Heart left ventricle (tissue), 16 donors: Measurements from ENCODE around the gene CCM2. TPM values are rescaled to one million over a fixed set of nuclear protein-coding genes. Genes with fewer than 3 reads are reported as not detected.
A peak's percentile ranks its signal among the peaks of the same experiment; 100 is the strongest.

Experiments
- ATAC-seq, 4 donors: fragments of 200-7000 bp; cut with Tn5 transposase; one replicate each; pipeline ENCODE4 v1.9.1; 2020 to 2022; ENCODE audit warnings: moderate library complexity in 4 of 4, mild to moderate bottlenecking in 3 of 4, moderate number of reproducible peaks in 1 of 4
- DNase-seq, 5 donors: peaks; one replicate each; pipeline ENCODE4 v3.0.0-alpha.2; 2020
- H3K27ac ChIP-seq, 12 donors: fragments of 200-600 bp; sonication (generic) in 4 of 12; one replicate each; pipeline versions ENCODE4 v1.5.0 to v1.8.0; 2016 to 2022; ENCODE audit warnings: mild to moderate bottlenecking in 2 of 12
- H3K27me3 ChIP-seq, 9 donors: fragments of 200-600 bp; sonication (generic) in 2 of 9; one replicate each; pipeline versions ENCODE4 v1.5.1 to v1.8.0; 2016 to 2022; ENCODE audit warnings: mild to moderate bottlenecking in 3 of 9
- H3K36me3 ChIP-seq, 9 donors: fragments of 200-600 bp; sonication (generic) in 2 of 9; one replicate each; pipeline versions ENCODE4 v1.5.0 to v1.8.0; 2018 to 2022; ENCODE audit warnings: mild to moderate bottlenecking in 2 of 9
- H3K4me1 ChIP-seq, 12 donors: fragments of 200-600 bp; sonication (generic) in 4 of 12; one replicate each; pipeline versions ENCODE4 v1.5.0 to v1.8.0; 2016 to 2022; ENCODE audit warnings: mild to moderate bottlenecking in 3 of 12
- H3K4me3 ChIP-seq, 12 donors: fragments of 200-600 bp; sonication (generic) in 4 of 12; one replicate each; pipeline versions ENCODE4 v1.5.0 to v1.8.0; 2017 to 2022; ENCODE audit warnings: mild to moderate bottlenecking in 9 of 12, moderate library complexity in 4 of 12
- H3K9me3 ChIP-seq, 12 donors: fragments of 200-600 bp; sonication (generic) in 4 of 12; one replicate each; pipeline versions ENCODE4 v1.5.0 to v1.8.0; 2016 to 2022; ENCODE audit warnings: mild to moderate bottlenecking in 1 of 12
- CTCF ChIP-seq, 12 donors: fragments of 200-600 bp; sonication (generic) in 4 of 12; IDR thresholded peaks; one replicate each; pipeline versions ENCODE4 v1.5.0 to v1.8.0; 2018 to 2022; ENCODE audit warnings: antibody characterized with exemption in 12 of 12, mild to moderate bottlenecking in 5 of 12
- POLR2A ChIP-seq, 2 donors: fragments of 450-650 bp; IDR thresholded peaks; one replicate each; pipeline ENCODE4 v1.6.1; 2017; ENCODE audit warnings: antibody characterized with exemption in 2 of 2, mild to moderate bottlenecking in 2 of 2, moderate library complexity in 2 of 2
- WGBS, 4 donors: extraction: QIAGEN DNeasy Blood & Tissue Kit in 2 of 4; methylation state at CpG; one replicate each; pipeline versions ENCODE4 v1.1.5 to v1.1.7; 2013 to 2018; 5-methylcytosine and 5-hydroxymethylcytosine counted together
- intact Hi-C, 10 donors: fragments of 100-400 bp; cut with DNase I; formaldehyde crosslinking; loops; one replicate each; pipeline versions ENCODE4 v1.11.1 to v1.14.2; 2022
- polyA plus RNA-seq, 2 donors: library from polyadenylated mRNA; stranded (reverse); fragments of 200-250 nt; gene quantifications; one replicate each; pipeline ENCODE4 v1.2.3, GENCODE V29; 2013
- total RNA-seq, 9 donors: library from RNA; depleted of rRNA in 2 of 9; stranded (reverse); fragments of >200 nt in 2 of 9; fragmentation: NEBNext Ultra II Directional in 3 of 9; extraction: Animal tissue kit (Norgen Biotek cat#: 25700) in 3 of 9; gene quantifications; one replicate each; pipeline versions ENCODE4 v1.1.0 to v1.2.4, GENCODE V29; 2016 to 2023
- donor health status: ischemic (EF 13 %, LVEDD 7.1; RV severe dilation, severe dysfunction).
- donor health status: healthy with polysubstance abuse.
- donor health status: DM: no; HTN: yes; CAD: no.
- donor health status: DM: no; HTN: no; CAD: no.
- donor health status: ischemic (EF 25% LVEDD 6.9; RV normal size, moderate dysfunction).
- donor health status: ischemic (EF 25% LVEDD 5.7; RV mildly dilated, moderate dysfunction).
- donor health status: healthy.
- donor health status: DM: yes; HTN: yes; CAD: no.
- donor health status: ischemic (EF 35%, LVEDD 5.7; RV mildly dilated, moderate dysfunction).
- donor health status: nonischemic (EF 11% LVEDD 7.7; RV severe dilation, severe dysfunction).
- donor health status: DM: yes; HTN: yes; CAD: no.
- donor health status: PGD.
- donor health status: ischemic (EF 29% LVEDD 5.4; RV normal size, mild dysfunction).
- donor health status: nonischemic (EF 23%, LVEDD 6.1; RV moderate dilation, normal function).

Gene CCM2
- total and polyA plus RNA-seq, 11 donors, result 24.7 to 68.2 (median 35.3) TPM

DNA sequence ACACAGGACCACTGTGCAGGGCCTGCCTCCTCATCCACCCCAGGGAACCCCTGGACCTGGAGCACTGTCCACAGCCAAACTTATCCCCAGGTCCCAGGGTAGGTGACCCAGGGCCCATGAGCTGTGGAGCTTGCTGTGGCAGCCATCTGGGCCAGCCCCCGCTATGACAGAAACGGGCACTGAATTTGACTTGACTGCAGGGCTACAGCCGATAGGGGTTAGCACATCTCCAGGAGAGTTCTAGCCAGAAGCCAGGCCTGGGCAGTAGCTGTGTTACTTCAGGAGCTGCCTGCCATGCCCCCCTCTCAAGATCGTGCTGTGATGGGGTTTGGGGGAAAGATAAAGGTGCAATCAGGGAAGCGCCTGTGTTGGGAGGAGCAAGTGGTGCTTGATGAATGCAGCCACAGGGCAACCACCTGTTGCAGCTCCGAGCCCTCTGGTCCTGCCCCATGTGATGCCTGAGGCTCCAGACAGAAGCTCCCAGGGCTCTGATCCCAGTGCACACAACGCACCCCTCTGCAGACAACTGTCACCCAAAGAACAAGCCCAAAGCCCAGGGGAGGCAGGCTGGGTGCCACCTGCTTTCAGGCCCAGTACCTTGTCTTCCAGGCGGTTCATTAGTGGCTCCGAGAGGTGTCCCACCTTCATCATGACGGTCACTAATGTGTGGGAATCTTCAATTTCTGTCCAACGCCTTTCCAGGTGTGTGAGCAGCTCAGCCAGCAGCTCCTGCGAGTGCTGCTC lies 105.0 kb downstream of the CCM2 start:
- WGBS, 4 donors, result 91 to 96% (median 94%) methylated on average over 8 to 12 of the region's 12 CpGs
- intact Hi-C loops, result loop anchor here in 2 of 10 donors (5.0 kb wide), 2 partner anchors 103 to 218 kb away; partner anchors contain the start of genes CCM2 (in 1 of the 2) and PURB (in 1 of the 2)
- H3K27me3 ChIP-seq, result no peaks in the 10 kb centered on the region
- H3K4me1 ChIP-seq, result peaks cover 5 to 63% (median 32%) of the 10 kb centered on the region in 12 donors
- ATAC-seq, result no peak
- H3K4me3 ChIP-seq, result no peak overlapping the region
- peaks cover 8 to 93% (median 91%) of the 10 kb centered on the region in 9 donors for H3K36me3 ChIP-seq
- TF ChIP-seq CTCF (IDR thresholded peaks at IDR 0.05), result no peak
- no peak for TF ChIP-seq POLR2A (IDR thresholded peaks at IDR 0.05)
- no peak for DNase-seq
- no peaks in the 10 kb centered on the region for H3K9me3 ChIP-seq
- H3K27ac ChIP-seq, result peak overlapping the region in 2 of 12 donors; percentile 33 to 42

GRCh38 chr7:45105588-45106188 lies 105.7 kb downstream of the CCM2 start:
- no peaks in the 10 kb centered on the region for H3K27me3 ChIP-seq
- peak overlapping the region in 2 of 12 donors; percentile 33 to 42 for H3K27ac ChIP-seq
- no peak overlapping the region for H3K4me3 ChIP-seq
- peaks cover 8 to 86% (median 84%) of the 10 kb centered on the region in 9 donors for H3K36me3 ChIP-seq
- H3K4me1 ChIP-seq, result peaks cover 5 to 70% (median 36%) of the 10 kb centered on the region in 12 donors
- ATAC-seq (peak; percentile 38 to 72 (median 66)), DNase-seq (peak in 1 of 5 donors; percentile 46)
- no peaks in the 10 kb centered on the region for H3K9me3 ChIP-seq
- 83 to 90% (median 84%) methylated on average over 7 to 8 of the region's 8 CpGs for WGBS, 4 donors
- intact Hi-C loops, result loop anchor here in 2 of 10 donors (5.0 kb wide), 2 partner anchors 103 to 218 kb away; partner anchors contain the start of genes CCM2 (in 1 of the 2) and PURB (in 1 of the 2)
- TF ChIP-seq CTCF (IDR thresholded peaks at IDR 0.05) (no peak), POLR2A (IDR thresholded peaks at IDR 0.05) (no peak)

GRCh38 chr7:45106820-45107219 lies 106.8 kb downstream of the CCM2 start:
- Histone ChIP-seq H3K4me3 (no peak overlapping the region), H3K9me3 (no peaks in the 10 kb centered on the region), H3K27ac (no peak overlapping the region), H3K27me3 (no peaks in the 10 kb centered on the region), H3K4me1 (peaks cover 5 to 74% (median 39%) of the 10 kb centered on the region in 12 donors), H3K36me3 (peaks cover 8 to 75% (median 73%) of the 10 kb centered on the region in 9 donors)
- DNase-seq (no peak), ATAC-seq (no peak)
- TF ChIP-seq CTCF (IDR thresholded peaks at IDR 0.05) (no peak), POLR2A (IDR thresholded peaks at IDR 0.05) (no peak)
- WGBS, 4 donors, result 69 to 81% (median 75%) methylated on average over 6 to 8 of the region's 8 CpGs
- intact Hi-C loops, result loop anchor here in 2 of 10 donors (5.0 kb wide), 2 partner anchors 105 to 220 kb away; partner anchors contain the start of genes CCM2 (in 1 of the 2) and PURB (in 1 of the 2)

GRCh38 chr7:45107356-45107755 lies 107.4 kb downstream of the CCM2 start:
- WGBS, 4 donors, result 61 to 70% (median 64%) methylated on average over 3 of the region's 3 CpGs
- no peak overlapping the region for H3K4me3 ChIP-seq
- H3K27ac ChIP-seq, result no peak overlapping the region
- DNase-seq (no peak), ATAC-seq (no peak)
- H3K9me3 ChIP-seq, result no peaks in the 10 kb centered on the region
- intact Hi-C loops, result loop anchor here in 2 of 10 donors (5.0 kb wide), 2 partner anchors 105 to 220 kb away; partner anchors contain the start of genes CCM2 (in 1 of the 2) and PURB (in 1 of the 2)
- TF ChIP-seq CTCF (IDR thresholded peaks at IDR 0.05) (no peak), POLR2A (IDR thresholded peaks at IDR 0.05) (no peak)
- H3K27me3 ChIP-seq, result no peaks in the 10 kb centered on the region
- peaks cover 5 to 78% (median 42%) of the 10 kb centered on the region in 12 donors for H3K4me1 ChIP-seq
- peaks cover 6 to 70% (median 67%) of the 10 kb centered on the region in 9 donors for H3K36me3 ChIP-seq
